SK-N-SH (cell line): ENCODE results near the gene SRSF6. TPM values are rescaled to one million over a fixed set of nuclear protein-coding genes. Genes with fewer than 3 reads are reported as not detected.

ENCODE experiments used
- CTCF ChIA-PET: fragments of 300-600, 350-600 bp; formaldehyde crosslinking; extraction: SDS; loops from one replicate; lab custom pipeline; 2021; lab: Yijun Ruan, JAX
- POLR2A ChIA-PET: fragments of 350-600 bp; sonication (Branson Sonifier 250); formaldehyde crosslinking; extraction: SDS; loops from one replicate; lab custom pipeline; 2020; ENCODE audit warnings: antibody characterized with exemption, inconsistent platforms; lab: Yijun Ruan, JAX
- DNase-seq: peaks from one replicate; pipeline ENCODE4 v3.0.0; 2012
- H2AFZ ChIP-seq: fragments of 200-600 bp; sonication (generic); 2 replicates; pipeline ENCODE4 v1.8.1; 2016; ENCODE audit warnings: antibody characterized with exemption, mild to moderate bottlenecking, low read depth
- H3F3A ChIP-seq: fragments of 200-600 bp; sonication (generic); replicated peaks from 2 replicates; pipeline ENCODE3; 2016; ENCODE audit warnings: antibody characterized with exemption, mild to moderate bottlenecking; ENCODE audit not compliant: insufficient read depth
- H3K27ac ChIP-seq, 2 experiments: fragments of 200-500 bp in 1 of 2; fragments of 200-600 bp in 1 of 2; sonication (Bioruptor generic) in 1 of 2; sonication (generic), shearing (Covaris generic) in 1 of 2; 2 replicates each; pipeline versions ENCODE4 v1.5.1 to v1.6.1; 2014 to 2016; ENCODE audit warnings: low read depth in 2 of 2, inconsistent platforms in 1 of 2, low read length in 1 of 2, mild to moderate bottlenecking in 1 of 2, mixed read lengths in 1 of 2
- H3K27me3 ChIP-seq: fragments of 200-600 bp; sonication (generic), shearing (Covaris generic); 2 replicates; pipeline ENCODE4 v1.6.1; 2016; ENCODE audit warnings: mixed run types; ENCODE audit not compliant: insufficient read depth
- H3K36me3 ChIP-seq, 2 experiments: fragments of 200-500 bp in 1 of 2; fragments of 200-600 bp in 1 of 2; sonication (Bioruptor generic) in 1 of 2; sonication (generic) in 1 of 2; replicated peaks in 1 of 2; 2 replicates each; pipeline versions ENCODE3 to v1.5.1; 2014 to 2016; ENCODE audit warnings: low read length in 1 of 2, mild to moderate bottlenecking in 1 of 2; ENCODE audit not compliant: insufficient read depth in 2 of 2, control insufficient read depth in 1 of 2
- H3K4me1 ChIP-seq, 2 experiments: fragments of 200-500 bp in 1 of 2; fragments of 200-600 bp in 1 of 2; sonication (Bioruptor generic) in 1 of 2; sonication (generic), shearing (Covaris generic) in 1 of 2; 2 replicates each; pipeline versions ENCODE4 v1.5.1 to v1.6.1; 2014 to 2016; ENCODE audit warnings: low read depth in 1 of 2, low read length in 1 of 2, mixed run types in 1 of 2; ENCODE audit not compliant: insufficient read depth in 2 of 2, control insufficient read depth in 1 of 2
- H3K4me2 ChIP-seq: fragments of 200-600 bp; sonication (generic), shearing (Covaris generic); 2 replicates; pipeline ENCODE4 v1.6.1; 2017; ENCODE audit warnings: mixed run types
- H3K4me3 ChIP-seq, 2 experiments: fragments of 200-500 bp in 1 of 2; fragments of 200-600 bp in 1 of 2; sonication (Bioruptor generic) in 1 of 2; sonication (generic), shearing (Covaris generic) in 1 of 2; 2 replicates each; pipeline versions ENCODE4 v1.5.1 to v1.8.1; 2014 to 2016; ENCODE audit warnings: low read depth in 2 of 2, inconsistent platforms in 1 of 2, low read length in 1 of 2, mild to moderate bottlenecking in 1 of 2, mixed read lengths in 1 of 2, moderate library complexity in 1 of 2
- H3K79me2 ChIP-seq: fragments of 200-600 bp; sonication (generic); 2 replicates; pipeline ENCODE4 v1.8.1; 2017; ENCODE audit warnings: mild to moderate bottlenecking; ENCODE audit not compliant: insufficient read depth
- H3K9ac ChIP-seq: fragments of 200-600 bp; sonication (generic); 2 replicates; pipeline ENCODE4 v1.6.1; 2017; ENCODE audit warnings: mixed run types
- H3K9me2 ChIP-seq: fragments of 200-600 bp; sonication (generic); 2 replicates; pipeline ENCODE4 v1.6.1; 2017; ENCODE audit warnings: mixed run types
- H3K9me3 ChIP-seq: fragments of 200-600 bp; sonication (generic); 2 replicates; pipeline ENCODE4 v1.6.1; 2017; ENCODE audit warnings: mixed run types, mild to moderate bottlenecking, moderate library complexity
- H4K20me1 ChIP-seq: fragments of 200-600 bp; sonication (generic); 2 replicates; pipeline ENCODE4 v1.6.1; 2017; ENCODE audit warnings: mild to moderate bottlenecking, mixed run types; ENCODE audit not compliant: insufficient read depth
- FOXJ3 ChIP-seq: sonication (generic); formaldehyde crosslinking; IDR thresholded peaks from 2 replicates; pipeline ENCODE4 v1.5.1; 2020; ENCODE audit warnings: mild to moderate bottlenecking, missing genetic modification reagents
- GABPA ChIP-seq: IDR thresholded peaks from 2 replicates; pipeline ENCODE4 v1.4.0; 2012; ENCODE audit warnings: low read depth, mild to moderate bottlenecking
- GATA2 ChIP-seq: sonication (generic); formaldehyde crosslinking; IDR thresholded peaks from 2 replicates; pipeline ENCODE4 v1.5.0; 2020; ENCODE audit warnings: mild to moderate bottlenecking, missing genetic modification reagents
- NRF1 ChIP-seq: IDR thresholded peaks from 2 replicates; pipeline ENCODE4 v1.6.1; 2012; ENCODE audit warnings: low read depth, mild to moderate bottlenecking, low read length
- PBX3 ChIP-seq: IDR thresholded peaks from 2 replicates; pipeline ENCODE4; 2012
- POLR2AphosphoS5 ChIP-seq: IDR thresholded peaks from 2 replicates; pipeline ENCODE4 v1.6.1; 2012; ENCODE audit warnings: low read depth, low read length
- REST ChIP-seq: IDR thresholded peaks from 2 replicates; pipeline ENCODE4 v1.6.1; 2012; ENCODE audit warnings: mild to moderate bottlenecking, low read depth, low read length, moderate library complexity
- RFX5 ChIP-seq: IDR thresholded peaks from 2 replicates; pipeline ENCODE4 v1.6.1; 2012; ENCODE audit warnings: mild to moderate bottlenecking, improper control_type of control experiment, low read length
- SMC3 ChIP-seq: IDR thresholded peaks from 2 replicates; pipeline ENCODE4 v1.6.1; 2012; ENCODE audit warnings: low read depth, low read length, improper control_type of control experiment
- TAF1 ChIP-seq: IDR thresholded peaks from 2 replicates; pipeline ENCODE4 v1.6.1; 2012; ENCODE audit warnings: low read depth, mild to moderate bottlenecking, low read length, moderate library complexity, borderline replicate concordance
- TEAD4 ChIP-seq: IDR thresholded peaks from 2 replicates; pipeline ENCODE4 v1.4.0; 2012; ENCODE audit warnings: mild to moderate bottlenecking, borderline replicate concordance; ENCODE audit not compliant: insufficient read depth
- WGBS: methylation state at CpG from one replicate; pipeline ENCODE4 v1.1.6; 2017; ENCODE audit warnings: low lambda C conversion rate; 5-methylcytosine and 5-hydroxymethylcytosine counted together
- polyA plus RNA-seq, 3 experiments: library from polyadenylated mRNA; depleted of rRNA; stranded (reverse); fragments of >200 nt; gene quantifications; 2 replicates each; pipeline ENCODE4 v1.2.3, GENCODE V29; 2012

The SRSF6 gene
- polyA plus RNA-seq, 1 of the 3 experiments (the other 2 are of a cell fraction): 92.6 TPM

- POLR2A ChIA-PET: no interaction called here
- Histone ChIP-seq H3K27me3 (no peaks in the 10 kb centered on the region), H2AFZ (no peak overlapping the region), H3K79me2 (peaks cover 63% of the 10 kb centered on the region), H4K20me1 (peaks cover 56% of the 10 kb centered on the region), H3K4me2 (peak overlapping the region; percentile 97), H3K9ac (peak overlapping the region; percentile 100), H3K36me3 (peaks cover 54 to 55% of the 10 kb centered on the region in 2 experiments), H3K4me1 (peaks cover 6 to 16% of the 10 kb centered on the region in 2 experiments; a peak in 3 of 4 replicates), H3K9me3 (no peaks in the 10 kb centered on the region), H3K9me2 (no peaks in the 10 kb centered on the region), H3K27ac (no peak overlapping the region; a peak in 1 of 4 replicates), H3F3A (peaks cover 38% of the 10 kb centered on the region), H3K4me3 (peak overlapping the region; percentile 72 to 90)
- TF ChIP-seq PBX3 (no peak), POLR2AphosphoS5 (0 out of 2 replicates have a peak, but pooled peaks have one; percentile 6), FOXJ3 (CRISPR knock-in tag) (no peak), NRF1 (no peak)
- DNase-seq: no peak
- 56% methylated on average over 12 of the region's 12 CpGs for WGBS
- CTCF ChIA-PET: interaction anchor here (1.2 to 1.4 kb wide), 2 partner anchors 11 to 48 kb away, joined by 3 to 6 read pairs; partner anchors contain the start of gene L3MBTL1
Measured at GRCh38 chr20:43459022-43459942, 1.6 kb downstream of the SRSF6 start.

- 98% methylated on average over 23 of the region's 23 CpGs for WGBS
- Histone ChIP-seq H3K4me2 (no peak overlapping the region), H3K27me3 (no peaks in the 10 kb centered on the region), H3K36me3 (peaks cover 61 to 65% of the 10 kb centered on the region in 2 experiments), H3K79me2 (peaks cover 72% of the 10 kb centered on the region), H2AFZ (no peak overlapping the region), H3K27ac (no peak overlapping the region), H3K4me1 (peaks cover 6 to 16% of the 10 kb centered on the region in 2 experiments; a peak in 3 of 4 replicates), H3K9ac (no peak overlapping the region), H3K4me3 (0 out of 4 replicates have a peak overlapping the region, but pooled peaks of 1 of the 2 experiments have one; percentile 72), H3F3A (peaks cover 48% of the 10 kb centered on the region), H3K9me2 (no peaks in the 10 kb centered on the region), H3K9me3 (no peaks in the 10 kb centered on the region), H4K20me1 (peaks cover 67% of the 10 kb centered on the region)
- no peak for DNase-seq
- TF ChIP-seq RFX5 (peak; percentile 58; the same call in 1 of the 2 replicates), POLR2AphosphoS5 (no peak)
- CTCF ChIA-PET: no interaction called here
- POLR2A ChIA-PET: no interaction called here
Measured at GRCh38 chr20:43460172-43460829, 2.6 kb downstream of the SRSF6 start.

GRCh38 chr20:43460830-43461200 lies 3.1 kb downstream of the SRSF6 start:
- 0 out of 2 replicates have a peak overlapping the region, but pooled peaks have one; percentile 9 for H3K4me2 ChIP-seq
- TF ChIP-seq TAF1 (no peak), GATA2 (CRISPR knock-in tag) (no peak), TEAD4 (no peak), REST (no peak), FOXJ3 (CRISPR knock-in tag) (no peak), GABPA (no peak), SMC3 (no peak)

More at GRCh38 chr20:43460830-43461200, 3.1 kb downstream of the SRSF6 start:
- no peak overlapping the region for H3K4me3 ChIP-seq
- H3K4me1 ChIP-seq: peaks cover 8 to 16% of the 10 kb centered on the region in 2 experiments; a peak in 3 of 4 replicates
- H3F3A ChIP-seq: peaks cover 53% of the 10 kb centered on the region
- H3K9ac ChIP-seq: no peak overlapping the region
- ChIA-PET POLR2A (no interaction called here), CTCF (interaction anchor here (2.5 kb wide), 1 partner anchor 12 kb away, joined by 6 read pairs; no protein-coding TSS in a partner anchor)
- peaks cover 72% of the 10 kb centered on the region for H4K20me1 ChIP-seq
- DNase-seq: no peak
- H3K9me3 ChIP-seq: no peaks in the 10 kb centered on the region
- H2AFZ ChIP-seq: no peak overlapping the region
- H3K27ac ChIP-seq: no peak overlapping the region
- H3K36me3 ChIP-seq: peaks cover 65 to 70% of the 10 kb centered on the region in 2 experiments
- peaks cover 75% of the 10 kb centered on the region for H3K79me2 ChIP-seq
- WGBS: 96% methylated on average over 10 of the region's 10 CpGs
- H3K9me2 ChIP-seq: no peaks in the 10 kb centered on the region
- H3K27me3 ChIP-seq: no peaks in the 10 kb centered on the region
